Activated naive CD4-positive, alpha-beta T cell treated with anti-CD3 and anti-CD28 coated beads, Interleukin-2, amount 50 U/mL, for 72 hours (primary cell): ENCODE measurements around the gene NEDD4L. TPM values are rescaled to one million over a fixed set of nuclear protein-coding genes. Genes with fewer than 3 reads are reported as not detected.
A peak's percentile ranks its signal among the peaks of the same experiment; 100 is the strongest.
"Not testable (repeated sequence)": the region's sequence is repeated elsewhere in the genome, so short reads cannot be mapped to it uniquely, and the experiment has no call there.

Experiments
- ATAC-seq, 2 donors: fragments of 150-1000 bp; cut with Tn5 transposase; 2 replicates each; pipeline ENCODE4 v1.10.0; 2021; ENCODE audit warnings: mild to moderate bottlenecking in 2 of 2, moderate library complexity in 2 of 2
- DNase-seq, 2 donors: peaks; one replicate each; pipeline ENCODE4 v3.0.0; 2021 to 2022; ENCODE audit warnings: low spot score in 2 of 2
- H3K27ac Mint-ChIP-seq, 2 donors: one replicate each; pipeline ENCODE4 v1.8.0; 2022; ENCODE audit warnings: mild to moderate bottlenecking in 2 of 2, mixed read lengths in 2 of 2
- H3K36me3 Mint-ChIP-seq, 2 donors: one replicate each; pipeline ENCODE4 v1.8.0; 2022; ENCODE audit warnings: mixed read lengths in 2 of 2
- H3K9me3 Mint-ChIP-seq, 2 donors: one replicate each; pipeline ENCODE4 v1.8.0; 2022; ENCODE audit warnings: mixed read lengths in 2 of 2
- total RNA-seq, 2 donors: library from RNA; stranded (reverse); gene quantifications; one replicate each; pipeline ENCODE4 v1.2.3, GENCODE V29; 2022

The NEDD4L gene
- total RNA-seq, 2 donors from 2014 or later = 1.7 to 8.3 TPM

DNA sequence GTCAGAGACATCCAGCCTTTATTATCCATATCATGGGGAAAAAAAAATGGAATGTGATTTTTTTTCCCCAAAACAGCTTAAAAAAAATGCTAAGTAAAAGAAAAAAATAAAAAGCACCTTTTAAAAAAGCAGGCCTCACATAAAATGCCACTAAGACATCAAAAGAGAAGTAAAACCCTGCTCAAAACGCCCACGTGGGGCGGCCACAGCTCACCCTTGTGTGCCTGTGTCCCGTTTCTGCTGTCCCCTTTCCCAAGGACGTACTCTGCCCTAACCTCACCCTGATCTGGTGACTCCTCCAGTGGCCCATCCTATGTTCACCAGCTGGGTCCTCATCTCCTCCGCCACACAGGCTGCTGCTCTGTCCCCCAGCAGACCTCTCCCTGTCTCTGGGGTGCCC, 125.4 kb downstream of the NEDD4L start:
- H3K9me3 Mint-ChIP-seq = no peaks in the 10 kb centered on the region
- H3K36me3 Mint-ChIP-seq = no peaks in the 10 kb centered on the region
- ATAC-seq (no peak), DNase-seq (no peak)
- peak overlapping the region in 1 of 2 donors; percentile 7 for H3K27ac Mint-ChIP-seq

DNA sequence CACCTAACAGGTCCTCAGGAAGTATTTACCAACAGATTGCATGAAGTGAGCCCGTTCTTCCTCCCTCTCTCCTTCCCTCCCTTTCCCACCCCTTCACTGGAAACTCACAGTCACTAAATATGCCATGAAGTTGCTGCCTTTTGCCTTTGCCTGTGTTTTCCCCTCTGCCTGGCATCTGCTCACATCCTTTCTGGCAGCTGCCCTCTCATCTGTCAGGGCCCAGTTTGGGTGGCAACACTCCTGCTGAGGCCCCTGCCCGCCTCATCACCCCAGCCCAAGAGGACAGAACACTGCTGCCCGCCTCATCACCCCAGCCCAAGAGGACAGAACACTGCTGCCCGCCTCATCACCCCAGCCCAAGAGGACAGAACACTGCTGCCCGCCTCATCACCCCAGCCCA, 126.0 kb downstream of the NEDD4L start:
- not testable (repeated sequence) for ATAC-seq, H3K27ac Mint-ChIP-seq, H3K9me3 Mint-ChIP-seq, DNase-seq, H3K36me3 Mint-ChIP-seq

DNA sequence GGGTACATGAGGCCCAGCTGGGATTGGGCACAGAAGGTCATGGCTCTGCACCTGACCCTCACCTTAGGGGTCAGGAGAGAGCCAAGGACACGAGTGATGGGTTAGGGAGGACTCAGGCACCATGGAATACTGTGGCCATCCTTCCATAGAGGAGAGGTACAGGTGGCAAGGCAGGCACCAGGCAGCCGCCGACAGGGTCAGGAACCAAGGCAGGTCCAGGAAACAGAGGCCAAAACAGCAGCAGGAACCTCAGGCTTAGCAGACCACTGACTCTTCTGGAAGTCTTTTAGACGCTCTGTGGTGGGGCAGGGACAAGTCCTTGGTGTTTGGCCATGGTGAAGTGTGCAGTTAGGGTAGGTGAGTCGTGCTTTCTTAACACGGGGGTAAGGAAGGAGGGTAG, 128.0 kb downstream of the NEDD4L start:
- DNase-seq (no peak), ATAC-seq (no peak)
- Mint-ChIP-seq H3K36me3 (no peaks in the 10 kb centered on the region), H3K9me3 (no peaks in the 10 kb centered on the region), H3K27ac (no peak overlapping the region)

DNA sequence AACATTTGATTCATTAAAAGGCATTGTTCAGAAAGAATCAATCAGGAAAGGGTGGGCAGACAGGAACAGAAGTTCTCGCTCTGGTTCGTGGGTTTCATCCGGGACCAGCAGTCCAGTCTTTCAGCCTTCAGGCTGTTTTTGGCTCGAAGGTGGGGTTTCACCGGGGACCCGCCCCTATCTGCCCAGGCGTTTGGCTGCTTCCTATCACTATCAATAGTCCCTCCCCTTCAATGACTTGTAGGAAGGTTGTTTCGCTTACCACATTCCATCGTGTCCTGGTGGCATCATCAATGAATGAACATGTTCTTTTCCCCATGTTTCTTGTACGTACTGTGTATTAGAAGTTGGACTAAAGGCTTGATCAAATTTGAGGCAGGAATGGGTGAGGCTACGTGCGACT, 130.3 kb downstream of the NEDD4L start:
- ATAC-seq (no peak), DNase-seq (no peak)
- Mint-ChIP-seq H3K36me3 (no peaks in the 10 kb centered on the region), H3K9me3 (no peaks in the 10 kb centered on the region), H3K27ac (no peak overlapping the region)

DNA sequence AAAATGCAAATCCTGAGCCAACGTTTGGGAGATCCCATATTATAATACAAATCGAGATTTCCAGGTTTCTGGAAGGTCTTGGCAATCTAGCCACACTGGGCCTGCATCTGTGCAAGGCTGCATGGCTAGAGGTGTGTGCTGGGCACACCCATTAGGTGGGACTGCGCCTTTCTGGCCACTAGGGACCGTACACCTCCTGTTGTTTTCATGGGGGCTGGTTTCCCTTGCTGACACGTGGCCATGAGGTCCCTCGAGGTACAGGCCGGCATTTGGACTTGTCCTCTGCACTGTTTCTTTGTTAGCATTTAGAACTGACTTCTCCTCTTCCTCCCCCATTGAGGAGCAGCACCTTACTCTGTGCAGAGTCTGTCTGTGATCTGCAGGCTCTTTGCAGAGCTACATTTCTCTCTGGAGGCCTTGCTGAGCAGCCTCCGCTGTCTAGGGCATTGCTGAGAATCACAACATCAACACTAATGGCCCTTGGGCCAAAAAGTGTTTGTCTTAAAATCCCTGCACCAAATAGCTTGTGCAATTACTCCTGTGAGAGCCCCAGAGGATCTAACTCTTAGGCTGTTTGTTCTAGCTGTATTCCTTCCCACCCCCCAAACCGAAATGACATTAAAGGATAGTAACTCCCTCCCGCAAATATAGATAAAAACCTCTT, 131.2 kb downstream of the NEDD4L start:
- DNase-seq (no peak), ATAC-seq (no peak)
- H3K27ac Mint-ChIP-seq = no peak overlapping the region
- H3K36me3 Mint-ChIP-seq = no peaks in the 10 kb centered on the region
- H3K9me3 Mint-ChIP-seq = no peaks in the 10 kb centered on the region

DNA sequence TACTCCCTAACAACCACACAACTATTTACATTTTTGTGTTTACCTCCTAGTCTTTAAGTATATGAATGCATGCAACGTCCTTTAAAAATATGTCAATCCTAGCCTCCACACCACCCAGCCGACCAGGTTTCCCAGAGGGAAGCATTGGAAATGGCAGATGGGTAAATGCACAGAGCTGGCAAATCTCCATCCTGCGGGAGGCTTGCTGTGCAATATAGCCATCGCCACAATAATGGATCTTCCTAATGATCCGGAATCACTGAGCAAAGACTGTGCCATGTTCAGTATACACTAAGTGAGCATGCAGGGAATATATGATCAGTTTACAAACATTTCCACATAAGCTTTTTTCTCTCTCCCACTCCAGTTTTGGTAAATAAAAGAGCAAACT, 131.8 kb downstream of the NEDD4L start:
- ATAC-seq = no peak
- Mint-ChIP-seq H3K27ac (no peak overlapping the region), H3K9me3 (no peaks in the 10 kb centered on the region), H3K36me3 (no peaks in the 10 kb centered on the region)
- no peak for DNase-seq

DNA sequence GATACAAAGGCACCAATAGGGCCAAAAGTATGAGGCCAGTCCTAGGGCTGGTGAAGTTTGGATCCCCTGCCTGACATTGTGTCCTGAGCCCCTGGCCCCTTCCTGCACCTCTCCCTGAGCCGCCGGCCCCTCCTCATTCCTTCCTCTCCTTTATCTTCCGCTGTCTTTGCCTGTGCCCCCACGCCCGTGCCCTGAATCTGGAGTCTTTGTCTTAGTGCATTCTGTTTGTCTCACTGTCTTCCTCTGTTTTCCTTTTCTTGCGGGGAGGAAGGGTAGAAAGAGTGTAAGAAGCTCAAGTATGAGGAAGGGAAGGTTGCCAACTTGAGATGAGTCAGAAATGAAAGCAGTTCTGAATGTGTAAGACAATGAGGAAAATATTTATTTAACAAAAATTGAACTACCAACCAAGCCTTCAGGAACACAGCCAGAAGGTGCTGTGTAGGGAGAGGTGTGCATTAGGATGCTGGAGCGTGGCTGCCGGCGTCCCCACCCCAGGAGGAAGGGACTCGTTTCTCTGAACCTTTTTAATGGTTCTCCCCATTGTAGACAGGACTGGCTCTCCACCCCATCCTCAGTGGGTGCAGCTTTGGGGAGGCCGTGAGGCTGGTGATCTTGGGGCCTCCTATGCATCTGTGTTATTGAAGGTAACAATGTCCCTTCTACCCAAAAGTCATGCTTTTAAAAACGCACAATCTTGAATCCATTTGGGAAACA, 133.1 kb downstream of the NEDD4L start:
- Mint-ChIP-seq H3K27ac (no peak overlapping the region), H3K36me3 (no peaks in the 10 kb centered on the region), H3K9me3 (no peaks in the 10 kb centered on the region)
- ATAC-seq (no peak), DNase-seq (no peak)

DNA sequence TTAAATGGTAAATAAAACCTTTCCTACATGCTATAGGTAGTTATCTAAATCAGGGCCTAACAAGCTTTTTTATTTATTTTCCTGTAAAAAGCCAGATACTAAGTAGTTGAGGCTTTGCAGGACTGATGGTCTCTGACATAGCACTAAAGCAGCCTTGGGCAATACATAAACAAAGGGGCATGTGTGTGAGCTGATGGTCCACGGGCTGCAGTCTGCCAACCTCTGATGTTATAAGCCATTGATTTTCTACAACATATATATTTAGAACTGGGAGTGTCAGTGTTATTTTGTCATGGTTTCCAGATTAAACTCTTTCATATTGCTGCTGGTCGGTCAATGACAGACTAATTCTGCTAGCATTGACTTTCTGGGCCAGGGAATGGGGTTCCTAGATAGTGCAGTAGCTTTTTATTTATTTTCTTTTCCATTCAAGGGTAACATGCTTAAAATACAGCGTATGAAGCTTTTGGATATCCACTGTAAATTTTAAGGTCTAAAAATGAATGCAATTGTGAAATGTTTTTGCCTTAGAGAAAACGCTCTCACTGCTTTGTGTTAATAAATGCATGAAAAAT, 134.0 kb downstream of the NEDD4L start:
- no peak for ATAC-seq
- Mint-ChIP-seq H3K36me3 (no peaks in the 10 kb centered on the region), H3K9me3 (no peaks in the 10 kb centered on the region), H3K27ac (no peak overlapping the region)
- no peak for DNase-seq

DNA sequence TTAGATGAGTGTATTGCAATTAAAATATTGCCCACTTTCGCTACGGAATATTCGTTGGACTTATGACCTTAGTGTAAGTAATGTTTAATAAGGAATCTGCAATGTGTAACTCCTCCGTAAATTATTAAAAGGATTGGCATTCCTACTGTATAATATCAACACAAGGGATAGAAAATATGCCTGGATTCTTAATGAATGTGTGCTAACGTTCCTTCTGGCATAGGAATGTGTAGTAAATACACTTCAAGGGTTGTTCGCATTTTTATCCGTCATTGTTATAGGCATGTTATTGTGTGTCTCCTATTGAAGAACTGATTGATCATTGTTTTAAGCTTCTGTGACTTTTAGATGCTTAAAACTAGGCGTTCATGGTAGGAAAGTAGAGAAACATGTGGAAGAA, 134.5 kb downstream of the NEDD4L start:
- no peak for DNase-seq
- no peaks in the 10 kb centered on the region for H3K9me3 Mint-ChIP-seq
- no peak for ATAC-seq

DNA sequence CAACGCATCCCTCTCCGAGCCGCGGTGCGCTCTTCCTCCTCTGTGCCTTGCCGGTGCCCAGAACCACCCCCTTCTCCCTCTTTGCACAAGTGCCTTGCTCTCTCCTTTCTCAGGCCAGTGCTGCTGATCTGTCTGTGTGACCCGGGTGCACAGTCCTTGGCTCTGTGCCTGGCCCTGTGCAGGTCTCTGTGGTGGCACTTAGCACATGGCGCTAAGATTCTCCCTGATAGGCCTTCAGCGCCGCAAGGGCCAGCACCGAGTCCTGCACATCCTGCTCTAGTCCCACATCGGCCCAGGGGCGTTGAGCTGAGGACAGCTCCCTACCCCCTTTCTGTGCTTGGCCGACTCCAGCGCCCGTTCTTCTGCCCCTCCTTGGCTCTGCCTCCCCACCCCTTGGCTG, 136.1 kb downstream of the NEDD4L start:
- no peak for ATAC-seq
- no peaks in the 10 kb centered on the region for H3K9me3 Mint-ChIP-seq

More for the DNA sequence above, 134.5 kb downstream of the NEDD4L start:
- H3K27ac Mint-ChIP-seq = no peak overlapping the region
- H3K36me3 Mint-ChIP-seq = no peaks in the 10 kb centered on the region

DNA sequence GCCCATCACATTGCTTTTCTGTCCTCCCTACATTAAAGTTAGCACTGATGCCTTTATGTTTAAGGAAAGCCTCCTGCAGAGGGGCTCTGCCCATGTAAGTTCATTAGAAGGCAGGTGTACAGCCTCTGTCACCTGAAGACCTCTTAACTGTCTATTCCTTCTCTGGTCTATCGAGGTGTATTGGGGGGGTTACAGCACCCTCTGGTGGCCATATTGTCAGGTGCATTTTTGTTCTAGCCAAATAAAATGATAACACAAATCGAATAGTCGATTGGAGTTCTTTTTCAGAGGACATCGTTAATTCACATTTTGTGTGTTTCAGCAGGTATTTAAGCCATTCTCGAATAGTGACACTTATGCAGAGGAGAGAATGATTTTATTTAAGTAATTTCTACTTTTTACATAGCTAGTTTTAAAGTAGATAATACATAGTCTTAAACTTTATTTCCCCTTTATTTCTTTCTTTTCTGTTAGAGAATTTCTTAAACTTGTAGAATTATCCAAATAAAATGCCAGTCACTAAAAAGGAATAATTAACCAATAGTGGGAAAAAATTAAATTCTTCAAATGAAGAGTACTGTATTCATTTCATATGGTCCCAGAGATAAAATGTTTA, 136.8 kb downstream of the NEDD4L start:
- DNase-seq = peak in 1 of 2 donors; percentile 62
- H3K9me3 Mint-ChIP-seq = no peaks in the 10 kb centered on the region
- ATAC-seq = peak in 1 of 2 donors; percentile 48
- H3K27ac Mint-ChIP-seq = no peak overlapping the region
- no peaks in the 10 kb centered on the region for H3K36me3 Mint-ChIP-seq

More for the DNA sequence above, 136.1 kb downstream of the NEDD4L start:
- Mint-ChIP-seq H3K27ac (no peak overlapping the region), H3K36me3 (no peaks in the 10 kb centered on the region)
- DNase-seq = no peak

DNA sequence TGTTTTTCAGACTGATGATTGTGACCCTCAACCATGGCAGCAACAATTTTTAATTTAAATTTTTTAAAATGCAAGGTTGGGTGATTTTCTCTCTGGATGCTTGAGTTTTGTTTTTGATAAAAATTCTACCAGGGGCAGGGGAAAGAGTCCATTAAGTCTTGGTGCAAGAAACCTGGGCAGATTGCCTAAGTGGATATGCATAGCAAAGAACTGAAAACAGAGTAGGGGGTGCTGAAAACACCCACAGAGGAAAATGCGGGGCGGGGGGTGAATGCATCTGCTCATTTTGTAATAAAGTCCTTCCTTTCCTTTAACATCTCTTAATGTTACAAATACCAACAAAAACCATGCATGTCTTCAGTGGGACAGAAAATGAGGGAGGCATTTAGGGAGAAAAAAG, 138.0 kb downstream of the NEDD4L start:
- no peak for ATAC-seq
- H3K36me3 Mint-ChIP-seq = no peaks in the 10 kb centered on the region
- H3K9me3 Mint-ChIP-seq = no peaks in the 10 kb centered on the region
- H3K27ac Mint-ChIP-seq = no peak overlapping the region
- no peak for DNase-seq

DNA sequence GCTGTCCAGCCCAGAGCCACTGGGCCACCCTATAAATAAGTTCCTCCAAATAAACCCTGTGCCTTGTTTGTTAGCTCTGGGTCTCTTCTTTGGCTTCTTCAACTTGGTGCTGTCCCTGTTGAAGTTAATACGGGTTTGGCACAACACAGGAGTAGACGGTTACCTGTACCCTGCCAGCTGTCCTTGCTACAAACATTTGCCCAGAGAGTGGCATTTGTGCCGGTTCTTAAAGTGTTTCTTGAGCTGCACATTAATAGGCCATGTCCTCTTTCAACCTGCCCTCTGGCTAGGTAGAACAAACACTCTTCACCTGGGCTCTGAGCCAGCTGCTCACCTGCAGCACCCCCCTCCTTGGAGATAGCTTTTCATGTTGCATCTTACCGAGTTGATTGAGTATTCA, 139.2 kb downstream of the NEDD4L start:
- ATAC-seq = no peak
- no peaks in the 10 kb centered on the region for H3K9me3 Mint-ChIP-seq
- H3K36me3 Mint-ChIP-seq = no peaks in the 10 kb centered on the region
- DNase-seq = no peak
- no peak overlapping the region for H3K27ac Mint-ChIP-seq

DNA sequence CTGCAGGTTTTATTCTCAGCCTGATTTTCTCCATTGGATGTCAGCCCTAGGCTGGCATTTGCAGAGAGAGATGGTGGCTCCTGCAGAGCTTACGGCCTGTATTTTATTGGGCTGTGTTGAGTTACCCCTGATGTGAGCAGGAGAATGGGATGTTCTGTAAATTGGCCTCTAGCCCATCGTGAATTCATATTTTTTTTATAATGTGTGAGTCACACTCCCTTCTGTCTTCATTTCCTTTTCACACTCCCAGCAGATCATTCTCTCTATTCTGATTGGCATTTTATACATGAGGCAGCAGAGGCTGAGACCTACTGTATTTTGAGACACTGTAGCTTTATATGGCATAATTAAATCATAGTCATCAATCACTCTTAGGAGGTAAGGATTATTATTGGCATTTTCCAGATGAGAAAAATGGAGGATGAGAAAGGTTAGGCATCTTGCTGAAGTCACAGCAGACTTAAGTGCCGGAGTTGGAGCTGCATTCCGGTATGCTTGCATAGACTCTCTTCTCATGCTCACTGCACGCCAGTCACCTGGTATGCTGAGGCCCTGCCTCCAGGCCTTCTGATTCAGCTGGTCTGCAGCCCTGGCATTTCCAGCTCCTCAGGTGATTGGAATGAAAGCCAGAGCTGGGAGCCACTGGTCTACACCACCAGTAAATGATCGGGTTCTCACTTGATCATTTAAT, 142.4 kb downstream of the NEDD4L start:
- H3K36me3 Mint-ChIP-seq = no peaks in the 10 kb centered on the region
- H3K9me3 Mint-ChIP-seq = no peaks in the 10 kb centered on the region
- H3K27ac Mint-ChIP-seq = no peak overlapping the region
- ATAC-seq (no peak), DNase-seq (no peak)

DNA sequence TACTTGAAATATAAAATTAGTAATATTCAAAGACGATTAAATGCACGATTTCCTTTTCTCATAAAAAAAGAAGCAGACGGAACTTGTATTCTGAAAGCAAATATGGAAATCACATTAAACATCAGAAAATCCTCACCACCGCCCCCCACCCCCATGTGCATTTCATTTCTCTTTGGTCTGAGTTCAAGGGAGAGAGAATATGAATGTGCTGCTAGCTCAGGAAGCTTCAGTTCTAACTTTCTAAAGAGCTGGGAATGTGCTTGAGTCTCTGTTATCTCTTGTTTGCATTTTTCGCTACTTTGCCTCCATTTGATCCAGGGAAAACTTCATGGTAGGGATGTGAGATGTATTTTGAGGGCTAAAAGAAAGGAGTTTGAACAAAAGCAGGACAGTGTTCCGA, 143.6 kb downstream of the NEDD4L start:
- H3K36me3 Mint-ChIP-seq = no peaks in the 10 kb centered on the region
- H3K27ac Mint-ChIP-seq = no peak overlapping the region
- no peak for ATAC-seq
- H3K9me3 Mint-ChIP-seq = no peaks in the 10 kb centered on the region
- no peak for DNase-seq

DNA sequence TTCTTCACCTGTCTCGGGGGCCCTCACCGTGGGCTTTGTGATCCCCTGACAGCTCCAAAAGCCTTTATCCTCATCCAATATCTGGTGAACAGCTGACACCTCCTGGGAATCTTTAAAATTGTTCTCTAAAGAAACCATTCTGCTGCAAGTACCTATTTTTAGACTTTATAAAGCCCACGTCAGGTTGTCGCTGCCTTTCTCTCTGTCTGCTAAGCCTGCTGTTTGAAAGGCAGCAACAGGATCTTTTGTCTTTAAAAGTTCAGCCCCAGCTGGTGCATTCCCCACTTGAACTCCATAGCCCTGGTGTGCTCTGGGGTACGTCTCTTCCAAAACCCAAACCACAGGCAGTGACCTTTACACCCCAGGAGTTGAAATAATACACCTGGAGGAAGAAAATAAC, 145.0 kb downstream of the NEDD4L start:
- Mint-ChIP-seq H3K27ac (no peak overlapping the region), H3K36me3 (no peaks in the 10 kb centered on the region), H3K9me3 (no peaks in the 10 kb centered on the region)
- ATAC-seq (no peak), DNase-seq (no peak)
